Smooth muscle cell (in vitro differentiated cells): Measurements from ENCODE around the gene ATP5F1B. TPM values are rescaled to one million over a fixed set of nuclear protein-coding genes. Genes with fewer than 3 reads are reported as not detected.

Source experiments
- DNase-seq: peaks from one replicate; lab custom pipeline; 2025; ENCODE audit not compliant: unreplicated experiment; lab: John Stamatoyannopoulos, UW
- H2AFZ ChIP-seq: fragments of 200-600 bp; sonication (generic); 2 replicates; pipeline ENCODE4 v1.6.0; 2016; ENCODE audit warnings: antibody characterized with exemption, low read depth, mild to moderate bottlenecking
- H3F3A ChIP-seq: fragments of 200-600 bp; sonication (generic); 2 replicates; pipeline ENCODE4 v1.6.0; 2017; ENCODE audit warnings: antibody characterized with exemption, low read depth
- H3K27ac ChIP-seq: fragments of 200-600 bp; sonication (generic); 2 replicates; pipeline ENCODE4 v1.5.1; 2016; ENCODE audit warnings: low read depth, mild to moderate bottlenecking
- H3K27me3 ChIP-seq: fragments of 200-600 bp; sonication (generic); 2 replicates; pipeline ENCODE4 v1.6.1; 2016; ENCODE audit warnings: low read depth, mild to moderate bottlenecking
- H3K36me3 ChIP-seq: fragments of 200-600 bp; sonication (generic); 2 replicates; pipeline ENCODE4 v1.5.1; 2016; ENCODE audit warnings: low read depth
- H3K4me1 ChIP-seq: fragments of 200-600 bp; sonication (generic); 2 replicates; pipeline ENCODE4 v1.5.1; 2016; ENCODE audit warnings: low read depth
- H3K4me2 ChIP-seq: fragments of 200-600 bp; sonication (generic); 2 replicates; pipeline ENCODE4 v1.6.0; 2016; ENCODE audit warnings: mild to moderate bottlenecking
- H3K4me3 ChIP-seq: fragments of 200-600 bp; sonication (generic); 2 replicates; pipeline ENCODE4 v1.5.1; 2016; ENCODE audit warnings: mild to moderate bottlenecking
- H3K79me2 ChIP-seq: fragments of 200-600 bp; sonication (generic); 2 replicates; pipeline ENCODE4 v1.6.0; 2016; ENCODE audit warnings: low read depth, mild to moderate bottlenecking
- H3K9ac ChIP-seq: fragments of 200-600 bp; sonication (generic); 2 replicates; pipeline ENCODE4 v1.6.0; 2016; ENCODE audit warnings: low read depth
- H3K9me3 ChIP-seq: fragments of 200-600 bp; sonication (generic); replicated peaks from 2 replicates; pipeline ENCODE4 v1.5.1; 2016; ENCODE audit warnings: low read depth
- H4K20me1 ChIP-seq: fragments of 200-600 bp; sonication (generic); 2 replicates; pipeline ENCODE4 v1.6.0; 2016; ENCODE audit warnings: low read depth
- WGBS: methylation state at CpG from one replicate; pipeline ENCODE4 v1.1.7; 2016; ENCODE audit warnings: low lambda C conversion rate; 5-methylcytosine and 5-hydroxymethylcytosine counted together
- polyA plus RNA-seq: library from polyadenylated mRNA; unstranded; fragments of >200 nt; fragmentation: Nextera tagmentation; extraction: Ambion mirVana; gene quantifications from 2 replicates; pipeline ENCODE4 v1.2.1, GENCODE V29; 2016
- total RNA-seq: library from RNA; depleted of rRNA; stranded (reverse); fragments of >200 nt; gene quantifications from 2 replicates; pipeline ENCODE4 v1.2.3, GENCODE V29; 2014
- TF ChIP-seq, protein P1 (sequence below): fragments of 200-600 bp; sonication (generic); IDR thresholded peaks from 2 replicates; pipeline ENCODE4 v1.5.1; 2017; ENCODE audit warnings: borderline replicate concordance, mild to moderate bottlenecking, antibody characterized with exemption; ENCODE audit not compliant: insufficient read depth, poor library complexity, severe bottlenecking

ATP5F1B gene
- total and polyA plus RNA-seq, 2 experiments from 2014 or later: 489 to 953 TPM

- TF ChIP-seq, protein P1, sequence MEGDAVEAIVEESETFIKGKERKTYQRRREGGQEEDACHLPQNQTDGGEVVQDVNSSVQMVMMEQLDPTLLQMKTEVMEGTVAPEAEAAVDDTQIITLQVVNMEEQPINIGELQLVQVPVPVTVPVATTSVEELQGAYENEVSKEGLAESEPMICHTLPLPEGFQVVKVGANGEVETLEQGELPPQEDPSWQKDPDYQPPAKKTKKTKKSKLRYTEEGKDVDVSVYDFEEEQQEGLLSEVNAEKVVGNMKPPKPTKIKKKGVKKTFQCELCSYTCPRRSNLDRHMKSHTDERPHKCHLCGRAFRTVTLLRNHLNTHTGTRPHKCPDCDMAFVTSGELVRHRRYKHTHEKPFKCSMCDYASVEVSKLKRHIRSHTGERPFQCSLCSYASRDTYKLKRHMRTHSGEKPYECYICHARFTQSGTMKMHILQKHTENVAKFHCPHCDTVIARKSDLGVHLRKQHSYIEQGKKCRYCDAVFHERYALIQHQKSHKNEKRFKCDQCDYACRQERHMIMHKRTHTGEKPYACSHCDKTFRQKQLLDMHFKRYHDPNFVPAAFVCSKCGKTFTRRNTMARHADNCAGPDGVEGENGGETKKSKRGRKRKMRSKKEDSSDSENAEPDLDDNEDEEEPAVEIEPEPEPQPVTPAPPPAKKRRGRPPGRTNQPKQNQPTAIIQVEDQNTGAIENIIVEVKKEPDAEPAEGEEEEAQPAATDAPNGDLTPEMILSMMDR: no peak
- WGBS: under 1% methylated on average over 63 of the region's 64 CpGs
- H3K79me2 ChIP-seq: peaks cover 45% of the 10 kb centered on the region
Measured at GRCh38 chr12:56688129-56688845, 42.5 kb upstream of the ATP5F1B start, which contains the start of gene PTGES3. Gene PTGES3 (minus strand): TSS chr12:56688284. CDS start chr12:56687999, 285 bp downstream.

DNA sequence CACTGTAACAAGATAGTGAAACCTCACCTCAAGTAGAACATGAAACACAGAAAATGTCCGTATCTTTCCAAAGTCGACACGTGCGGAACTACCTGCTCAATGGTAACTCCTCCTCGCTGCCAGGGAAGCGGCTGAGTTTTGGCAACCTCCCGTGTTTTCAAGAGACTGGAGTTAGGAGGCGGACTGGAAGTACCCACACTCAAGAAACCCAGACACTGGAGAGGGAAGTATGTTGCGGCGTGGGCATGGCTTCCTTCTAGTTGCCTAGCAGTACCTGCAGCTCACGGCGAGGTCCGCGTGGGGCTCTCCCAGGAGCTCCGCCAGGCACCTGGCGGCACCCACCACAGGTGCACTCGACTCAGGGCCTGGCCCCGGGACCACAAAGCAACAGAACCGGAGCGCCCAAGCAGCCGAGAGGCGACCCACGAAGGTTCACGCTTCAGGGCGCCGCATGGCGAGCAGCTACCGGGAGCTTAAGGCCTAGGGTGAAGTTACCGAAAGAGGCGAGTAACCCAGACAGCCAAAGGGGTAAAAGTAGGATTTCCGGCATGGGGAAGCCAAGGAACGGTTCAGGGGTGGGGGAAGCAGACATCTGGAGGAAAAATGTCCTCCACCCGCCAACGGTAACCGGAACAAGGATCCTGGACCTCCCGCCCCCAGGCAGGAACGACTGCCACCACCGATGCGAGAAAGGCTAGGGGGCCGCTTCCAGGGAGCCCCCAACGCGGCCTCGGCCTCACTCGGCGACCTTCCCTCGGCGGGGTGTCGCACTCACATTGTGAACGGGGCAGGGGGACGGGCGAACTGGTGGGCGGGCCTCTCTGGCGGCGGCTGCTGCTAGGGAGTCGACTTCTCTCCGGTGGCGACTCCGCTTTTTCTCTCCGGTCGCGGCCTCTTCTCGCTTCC is 41.7 kb upstream of the ATP5F1B start:
- Histone ChIP-seq H3K79me2 (peaks cover 53% of the 10 kb centered on the region), H3K27me3 (no peaks in the 10 kb centered on the region), H3K4me2 (peak overlapping the region; percentile 96), H3K9ac (peak overlapping the region; percentile 97), H3F3A (peaks cover 9% of the 10 kb centered on the region), H3K4me1 (peaks cover 16% of the 10 kb centered on the region), H3K36me3 (no peaks in the 10 kb centered on the region), H3K27ac (peak overlapping the region; percentile 99), H4K20me1 (peaks cover 48% of the 10 kb centered on the region), H3K9me3 (no peaks in the 10 kb centered on the region), H3K4me3 (peak overlapping the region; percentile 92), H2AFZ (peak overlapping the region; percentile 74)
- TF ChIP-seq, protein P1: no peak
- DNase-seq: peak; percentile 38
- under 1% methylated on average over 60 of the region's 62 CpGs for whole genome bisulfite sequencing

More at GRCh38 chr12:56688129-56688845, 42.5 kb upstream of the ATP5F1B start, which contains the start of gene PTGES3:
- Histone ChIP-seq H3K27me3 (no peaks in the 10 kb centered on the region), H2AFZ (peak within 1 kb of the TSS; percentile 74), H3K36me3 (no peaks in the 10 kb centered on the region), H4K20me1 (peaks cover 40% of the 10 kb centered on the region), H3K9ac (peak within 1 kb of the TSS; percentile 97), H3K4me3 (peak within 1 kb of the TSS; percentile 92), H3K27ac (peak within 1 kb of the TSS; percentile 99), H3K4me2 (peak within 1 kb of the TSS; percentile 96), H3K9me3 (no peaks in the 10 kb centered on the region), H3F3A (peaks cover 9% of the 10 kb centered on the region), H3K4me1 (peaks cover 16% of the 10 kb centered on the region)
- DNase-seq: peak; percentile 95

GRCh38 chr12:56684745-56685359 is 39.1 kb upstream of the ATP5F1B start:
- Histone ChIP-seq H3K4me2 (peak overlapping the region; percentile 96), H3K36me3 (no peaks in the 10 kb centered on the region), H3K27me3 (no peaks in the 10 kb centered on the region), H4K20me1 (peaks cover 74% of the 10 kb centered on the region), H3K4me1 (peaks cover 16% of the 10 kb centered on the region), H3K9ac (peak overlapping the region; percentile 2), H3F3A (peaks cover 9% of the 10 kb centered on the region), H3K9me3 (no peaks in the 10 kb centered on the region), H3K79me2 (peaks cover 79% of the 10 kb centered on the region), H3K4me3 (peak overlapping the region; percentile 92), H2AFZ (no peak overlapping the region), H3K27ac (peak overlapping the region; percentile 9)
- TF ChIP-seq, protein P1: no peak
- WGBS: 42% methylated on average over 8 of the region's 8 CpGs
- DNase-seq: no peak
